Bone marrow (tissue), 2 donors: ENCODE measurements around the gene SCD.
"Not testable (repeated sequence)": the region's sequence is repeated elsewhere in the genome, so short reads cannot be mapped to it uniquely, and the experiment has no call there.

Experiments
- DNase-seq, 2 donors: peaks; one replicate each; lab custom pipeline; 2025; lab: John Stamatoyannopoulos, UW

Gene SCD

GRCh38 chr10:100346765-100347567, at the start of gene SCD:
SCD (plus strand) TSS chr10:100347233; CDS start chr10:100347505, 272 bp downstream.
- peak; percentile 33 to 64 for DNase-seq

DNA sequence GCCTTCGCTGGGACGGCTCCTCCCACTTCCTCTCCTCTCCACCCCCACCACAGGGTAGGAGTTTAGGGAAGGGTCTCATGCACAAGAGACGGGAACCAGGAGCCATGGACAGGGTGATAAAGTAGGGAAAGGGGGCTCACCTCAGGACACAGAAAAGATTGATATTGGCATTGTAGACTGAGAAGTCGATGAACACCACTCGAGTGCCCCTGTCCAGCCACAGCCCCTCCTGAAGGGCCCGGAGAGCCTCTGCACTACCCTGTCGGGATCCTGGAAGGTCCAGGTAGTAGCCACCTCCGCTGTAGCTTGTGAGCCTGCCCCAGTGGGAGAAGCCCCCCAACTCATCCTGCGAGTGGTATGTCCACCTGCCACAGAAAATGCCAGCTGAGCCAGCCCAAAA, 49.8 kb upstream of the SCD start:
- DNase-seq: no peak

DNA sequence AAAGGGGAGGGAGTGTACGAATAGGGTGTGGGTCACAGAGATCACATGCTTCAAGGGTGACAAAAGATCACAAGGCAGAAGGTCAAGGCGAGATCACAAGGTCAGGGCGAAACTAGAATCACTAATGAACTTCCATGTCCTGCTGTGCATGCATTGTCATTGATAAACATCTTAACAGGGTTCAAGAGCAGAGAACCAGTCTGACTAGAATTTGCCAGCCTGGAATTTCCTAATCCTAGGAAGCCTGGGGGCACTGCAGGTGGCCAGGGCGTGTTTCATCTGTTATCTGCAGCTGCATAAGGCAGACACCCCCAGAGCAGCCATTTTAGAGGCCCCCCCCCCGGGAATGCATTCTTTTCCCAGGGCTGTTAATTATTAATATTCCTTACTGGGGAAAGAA, 45.9 kb upstream of the SCD start:
- DNase-seq: not testable (repeated sequence)

- no peak for DNase-seq
These were observed 43.2 kb upstream of the SCD start for GRCh38 chr10:100303724-100304319.

- DNase-seq: no peak
These were observed 42.6 kb upstream of the SCD start for GRCh38 chr10:100304414-100304813.

- no peak for DNase-seq
These were observed 40.2 kb upstream of the SCD start for GRCh38 chr10:100306861-100307260.

- no peak for DNase-seq
These were observed 39.3 kb upstream of the SCD start for GRCh38 chr10:100307684-100308083.

DNA sequence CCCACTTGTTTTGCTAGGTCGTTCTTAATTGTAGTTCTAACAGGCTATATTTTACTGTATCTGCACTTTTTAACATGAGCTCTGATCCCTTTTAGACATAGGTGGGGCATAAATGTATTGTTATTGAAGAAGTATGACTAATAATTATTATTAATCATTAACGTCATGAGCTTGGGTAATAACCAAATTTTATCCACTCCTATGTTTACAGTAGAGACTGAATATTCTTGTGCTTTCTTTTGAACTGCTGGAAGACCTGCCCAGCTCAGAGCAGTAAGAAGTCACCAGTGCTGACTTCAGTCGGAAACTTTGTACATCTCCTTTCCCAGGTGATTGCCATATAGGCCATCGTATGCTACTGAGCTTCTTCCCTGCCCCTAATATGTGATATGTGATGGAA, 35.7 kb upstream of the SCD start:
- no peak for DNase-seq

DNA sequence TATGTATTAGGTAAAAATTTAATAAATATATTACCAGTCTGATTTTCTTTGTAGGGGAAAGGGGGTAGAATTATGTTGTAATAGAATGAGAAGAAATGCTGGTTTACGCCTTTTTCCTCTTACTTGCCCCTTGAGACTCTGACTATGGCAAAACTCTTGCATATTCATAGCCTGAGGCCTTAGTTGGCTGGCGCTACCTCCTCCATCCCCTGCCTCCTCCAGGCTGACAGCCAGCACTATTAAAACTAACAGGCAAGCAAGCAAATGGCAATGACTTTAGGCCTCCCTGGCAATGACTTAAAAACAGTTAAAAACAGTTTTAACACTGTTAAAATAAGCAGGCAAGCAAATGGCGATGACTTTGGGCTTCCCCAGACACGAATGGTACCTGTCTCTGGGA, 31.4 kb upstream of the SCD start:
- DNase-seq: no peak

DNA sequence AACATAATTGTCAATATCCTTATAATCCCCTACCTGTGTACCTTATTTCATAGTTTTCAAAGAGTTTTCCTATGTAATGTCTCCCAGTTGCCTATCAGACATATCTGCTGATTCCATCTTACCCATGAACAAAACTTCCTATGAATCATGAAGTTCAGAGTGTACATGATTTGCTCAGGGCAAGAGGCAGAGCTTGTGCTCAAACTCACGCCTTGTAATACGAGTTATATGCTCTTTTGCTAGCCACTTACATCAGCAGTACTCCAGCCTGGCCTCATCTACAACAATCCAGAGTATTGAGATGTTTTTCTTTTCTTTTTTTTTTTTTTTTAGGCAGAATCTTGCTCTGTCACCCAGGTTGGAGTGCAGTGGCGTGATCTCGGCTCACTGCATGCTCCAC, 28.8 kb upstream of the SCD start:
- DNase-seq: no peak

DNA sequence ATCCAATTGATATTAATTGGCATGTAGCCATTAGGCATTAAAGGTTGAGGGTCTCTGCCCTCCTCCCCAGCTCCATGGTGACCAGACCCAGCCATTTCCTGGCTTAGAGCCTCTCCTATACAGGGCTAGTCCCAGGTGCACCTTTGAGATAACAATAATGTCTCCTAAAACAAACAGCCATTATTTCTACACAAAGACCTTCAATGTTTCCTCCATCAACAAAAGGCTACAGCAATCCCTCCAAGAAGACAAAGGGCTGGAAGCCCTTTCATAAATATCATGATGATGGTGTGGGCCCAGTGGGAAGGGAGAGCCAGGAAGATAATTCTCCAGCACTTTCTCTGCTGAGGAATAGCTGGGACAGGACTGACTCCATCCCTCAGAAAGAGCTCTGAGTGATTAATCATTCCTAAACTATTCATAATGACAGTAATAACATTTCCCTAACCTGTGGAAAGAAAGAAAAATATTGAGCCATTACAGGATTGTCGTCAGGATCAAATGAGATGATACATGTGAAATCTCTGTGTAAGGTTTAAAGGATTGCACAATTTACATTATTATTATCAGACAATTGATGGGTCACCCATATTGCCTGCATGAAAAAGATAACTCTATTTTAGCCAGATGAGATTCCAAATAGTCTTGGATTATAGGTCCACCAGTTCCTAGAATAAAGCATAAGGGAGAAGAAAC, 27.2 kb upstream of the SCD start:
- DNase-seq: no peak

GRCh38 chr10:100325158-100325557, 21.9 kb upstream of the SCD start:
- DNase-seq: no peak

- DNase-seq: peak in 1 of 2 donors; percentile 26
These were observed 19.9 kb upstream of the SCD start for GRCh38 chr10:100327007-100327717.

DNA sequence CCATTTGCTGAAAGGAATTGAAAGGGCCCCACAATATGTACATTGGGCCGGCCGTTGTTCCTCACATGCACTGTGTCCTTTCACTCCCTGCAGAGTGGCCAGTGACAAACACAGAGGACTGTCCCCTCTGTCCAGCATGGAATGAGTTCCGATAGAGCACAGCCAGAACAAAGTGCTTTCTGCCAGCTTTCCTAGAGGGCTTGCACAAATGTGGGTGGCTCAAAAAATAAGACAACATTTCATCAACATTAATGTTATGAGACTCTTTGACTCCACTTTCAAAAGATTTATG, 19.4 kb upstream of the SCD start:
- DNase-seq: no peak

DNA sequence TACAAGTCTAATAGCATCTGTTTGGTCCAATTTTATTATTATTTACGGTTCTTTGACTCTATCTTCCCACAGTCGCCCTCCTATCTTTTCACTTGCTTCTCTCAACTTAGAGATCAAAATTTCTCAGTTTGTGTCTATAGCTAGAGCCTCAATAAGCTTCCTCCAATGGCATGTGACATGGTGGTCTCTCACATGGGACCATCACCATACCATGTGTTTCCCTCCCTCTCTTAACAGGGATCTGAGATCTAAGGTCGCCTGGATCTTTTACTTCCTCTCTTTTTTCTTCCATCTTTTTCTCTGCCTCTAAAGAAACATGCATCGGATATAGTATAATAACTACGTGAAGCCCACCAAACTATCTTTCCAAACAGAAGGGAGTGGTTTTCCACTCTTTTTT, 18.8 kb upstream of the SCD start:
- DNase-seq: no peak

GRCh38 chr10:100330079-100330478, 17.0 kb upstream of the SCD start, which contains the start of gene PKD2L1:
PKD2L1 (minus strand) TSS chr10:100330228; CDS start chr10:100330103, 125 bp downstream.
- no peak for DNase-seq

GRCh38 chr10:100333106-100333505, 13.9 kb upstream of the SCD start:
- no peak for DNase-seq

DNA sequence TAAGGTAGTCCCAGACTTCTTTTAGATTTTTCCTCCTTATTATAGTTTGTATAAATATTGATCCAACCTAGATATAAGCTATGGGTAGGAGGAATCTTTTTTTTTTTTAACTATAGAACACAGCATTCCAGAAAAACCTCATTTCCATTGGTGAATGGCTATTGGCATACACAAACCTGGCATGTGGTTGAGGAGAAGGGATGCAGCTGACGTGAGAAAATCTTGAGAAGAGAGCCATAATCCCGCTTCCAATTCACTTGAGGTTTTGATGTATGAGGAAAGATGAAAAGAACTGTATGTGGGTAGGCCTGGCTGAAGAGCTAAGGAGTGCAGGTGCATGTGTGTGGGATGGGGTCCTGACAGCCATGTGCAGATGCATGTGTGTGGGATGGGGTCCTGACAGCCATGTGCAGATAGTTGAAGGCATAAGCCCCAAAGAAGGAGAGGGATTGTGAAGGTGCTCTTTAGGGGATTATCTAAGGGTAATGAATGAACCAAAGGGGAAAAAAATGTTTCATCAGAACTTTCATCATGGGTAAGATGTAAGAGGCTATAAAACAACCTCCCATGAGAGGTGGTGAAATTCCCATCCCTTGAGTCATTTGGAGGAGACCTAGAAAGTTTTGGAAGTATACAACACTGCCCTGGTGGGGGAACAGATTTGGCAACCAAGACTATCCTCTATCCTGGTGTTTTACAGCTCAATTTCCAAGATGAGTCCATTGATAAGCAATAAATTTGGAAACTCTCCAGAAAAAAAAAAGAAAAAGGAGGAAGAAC, 13.2 kb upstream of the SCD start:
- no peak for DNase-seq

DNA sequence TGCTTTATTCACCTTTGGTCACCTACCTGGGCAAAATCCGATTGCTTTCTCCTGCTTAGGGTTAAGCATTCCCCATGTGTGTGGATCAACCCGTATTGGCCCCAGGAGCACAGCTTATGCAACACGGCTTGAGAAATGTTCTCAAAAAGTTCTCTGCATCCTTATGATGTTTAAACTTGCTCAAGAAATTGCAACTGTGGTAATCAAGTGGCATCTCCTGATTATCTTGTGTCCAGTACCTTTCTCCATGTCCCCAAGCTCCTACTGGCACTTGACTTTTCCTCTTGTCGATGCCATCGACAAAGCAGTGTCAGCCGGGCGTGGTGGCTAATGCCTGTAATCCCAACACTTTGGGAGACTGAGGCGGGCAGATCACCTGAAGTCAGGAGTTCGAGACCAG, 12.3 kb upstream of the SCD start:
- DNase-seq: no peak

GRCh38 chr10:100338434-100339036, 8.5 kb upstream of the SCD start:
- peak; percentile 21 to 28 for DNase-seq

DNA sequence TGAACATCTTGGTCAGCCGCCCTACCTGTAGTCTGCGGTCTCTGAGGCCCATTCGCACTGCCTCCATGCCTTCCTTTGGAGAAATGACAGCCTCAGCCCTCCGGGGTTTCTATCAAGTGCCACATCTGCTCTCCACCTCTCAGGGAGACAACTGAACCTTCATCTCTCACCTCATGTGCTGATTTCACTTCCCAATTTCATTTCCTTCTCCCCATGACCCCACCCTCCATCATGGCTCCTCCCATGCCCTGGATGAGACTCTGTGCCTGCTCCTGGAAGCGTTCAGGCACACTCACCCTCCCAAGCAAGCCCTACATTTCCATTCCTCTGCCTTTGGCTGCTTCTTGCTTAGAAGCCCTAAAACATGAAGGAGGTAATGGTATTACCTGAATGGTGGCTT, 7.8 kb upstream of the SCD start:
- no peak for DNase-seq
